GM18511 (cell line): Measurements from ENCODE around the gene GOLIM4.
"Not testable (repeated sequence)": the region's sequence is repeated elsewhere in the genome, so short reads cannot be mapped to it uniquely, and the experiment has no call there.

Source experiments
- ATAC-seq: cut with Tn5 transposase; IDR thresholded peaks from one replicate; pipeline ENCODE4 v1.9.1; 2021; ENCODE audit warnings: mild to moderate bottlenecking, moderate library complexity; ENCODE audit not compliant: unreplicated experiment

The GOLIM4 gene

DNA sequence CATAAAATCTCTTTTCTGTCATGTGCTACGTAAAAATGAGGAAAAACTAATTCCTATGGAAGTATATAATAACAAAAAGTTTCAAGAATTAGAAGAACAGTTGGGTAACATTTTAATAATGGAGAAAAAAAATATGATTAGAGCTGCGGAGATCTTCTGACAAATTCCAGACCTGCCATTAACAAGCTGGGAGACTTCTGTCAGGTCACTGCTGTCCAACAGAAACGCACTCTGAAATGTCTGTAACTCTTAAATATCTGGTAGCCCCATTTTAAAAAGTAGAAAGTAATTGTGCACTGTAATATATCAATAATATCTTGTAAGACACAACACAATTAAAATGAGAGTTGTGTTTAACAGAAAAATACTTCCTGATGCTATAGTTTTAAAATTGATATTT lies 15.7 kb downstream of the GOLIM4 start:
- ATAC-seq: no peak

- ATAC-seq: no peak
Measured at GRCh38 chr3:168077091-168077490, 18.6 kb downstream of the GOLIM4 start.

- ATAC-seq: no peak
Measured at GRCh38 chr3:168073842-168074605, 21.7 kb downstream of the GOLIM4 start.

- no peak for ATAC-seq
Measured at GRCh38 chr3:168072323-168072650, 23.4 kb downstream of the GOLIM4 start.

GRCh38 chr3:168071591-168072322 lies 24.0 kb downstream of the GOLIM4 start:
- no peak for ATAC-seq

GRCh38 chr3:168070919-168071318 lies 24.8 kb downstream of the GOLIM4 start:
- ATAC-seq: no peak

- ATAC-seq: no peak
Measured at GRCh38 chr3:168068346-168068745, 27.4 kb downstream of the GOLIM4 start.

- ATAC-seq: peak; percentile 51
Measured at GRCh38 chr3:168066882-168067281, 28.8 kb downstream of the GOLIM4 start.

GRCh38 chr3:168065569-168065968 lies 30.2 kb downstream of the GOLIM4 start:
- no peak for ATAC-seq

- no peak for ATAC-seq
Measured at GRCh38 chr3:168063122-168063521, 32.6 kb downstream of the GOLIM4 start.

- no peak for ATAC-seq
Measured at GRCh38 chr3:168062679-168063078, 33.0 kb downstream of the GOLIM4 start.

- peak; percentile 92 for ATAC-seq
Measured at GRCh38 chr3:168061332-168061996, 34.3 kb downstream of the GOLIM4 start.

DNA sequence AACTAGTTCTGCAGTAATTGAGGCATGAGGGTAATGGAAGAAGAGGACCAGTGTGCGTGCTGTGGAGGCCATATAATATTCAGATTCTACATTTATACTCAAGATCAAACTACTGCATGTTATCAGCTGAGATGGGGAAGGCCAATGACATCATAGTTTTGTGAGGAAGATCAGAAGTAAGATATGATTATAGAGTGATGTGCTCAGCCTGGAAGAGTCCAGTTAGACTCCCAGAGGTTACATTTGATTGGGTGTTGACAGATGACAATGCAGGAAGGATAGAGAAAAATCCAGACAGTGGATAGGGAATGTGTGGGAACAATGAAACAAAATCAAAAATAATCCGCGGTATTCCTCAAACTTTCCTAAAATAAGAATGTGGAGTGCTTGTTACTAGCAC lies 35.4 kb downstream of the GOLIM4 start:
- no peak for ATAC-seq

DNA sequence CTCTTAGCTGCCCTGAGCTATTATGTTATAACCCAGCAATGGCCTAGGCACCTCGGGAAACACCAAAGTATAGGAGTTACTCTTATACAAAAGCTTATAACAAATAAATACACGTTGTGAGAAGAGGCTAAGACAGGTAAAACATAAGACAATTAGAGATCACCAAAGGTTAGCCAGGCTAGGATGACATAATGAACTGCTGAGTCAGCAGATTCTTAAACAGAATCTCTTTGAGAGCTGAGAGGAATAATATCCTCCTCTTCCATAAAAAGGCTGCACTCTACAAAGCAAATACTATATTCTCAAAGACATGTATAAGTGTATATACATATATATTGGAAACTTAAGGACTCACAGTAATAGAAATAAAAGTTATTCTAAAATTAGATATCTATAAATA lies 37.2 kb downstream of the GOLIM4 start:
- no peak for ATAC-seq

DNA sequence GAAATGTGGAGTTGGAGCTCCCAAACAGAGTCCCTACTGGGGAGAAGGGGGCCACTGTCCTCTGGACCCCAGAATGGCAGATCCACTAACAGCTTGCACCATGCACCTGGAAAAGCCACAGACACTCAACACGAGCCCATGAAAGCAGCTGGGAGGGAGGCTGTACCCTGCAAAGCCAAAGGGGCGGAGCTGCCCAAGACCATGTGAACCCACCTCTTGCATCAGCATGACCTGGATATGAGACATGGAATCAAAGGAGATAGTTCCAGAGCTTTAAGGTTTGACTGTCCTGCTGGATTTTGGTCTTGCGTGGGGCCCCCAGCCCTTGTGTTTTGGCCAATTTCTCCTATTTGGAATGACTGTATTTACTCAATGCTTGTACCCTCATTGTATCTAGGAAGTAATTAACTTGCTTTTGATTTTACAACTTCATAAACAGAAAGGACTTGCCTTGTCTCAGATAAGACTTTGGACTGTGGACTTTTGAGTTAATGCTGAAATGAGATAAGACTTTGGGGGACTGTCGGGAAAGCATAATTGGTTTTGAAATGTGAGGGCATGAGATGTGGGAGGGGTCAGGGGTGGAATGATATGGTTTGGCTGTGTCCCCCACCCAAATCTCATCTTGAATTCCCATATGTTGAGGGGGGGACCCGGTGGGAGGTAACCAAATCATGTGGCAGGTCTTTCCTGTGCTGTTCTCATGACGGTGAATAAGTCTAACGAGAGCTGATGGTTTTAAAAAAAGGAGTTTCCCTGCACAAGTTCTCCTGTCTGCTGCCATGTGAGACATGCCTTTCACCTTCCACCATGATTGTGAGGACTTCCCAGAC lies 39.1 kb downstream of the GOLIM4 start:
- not testable (repeated sequence) for ATAC-seq

DNA sequence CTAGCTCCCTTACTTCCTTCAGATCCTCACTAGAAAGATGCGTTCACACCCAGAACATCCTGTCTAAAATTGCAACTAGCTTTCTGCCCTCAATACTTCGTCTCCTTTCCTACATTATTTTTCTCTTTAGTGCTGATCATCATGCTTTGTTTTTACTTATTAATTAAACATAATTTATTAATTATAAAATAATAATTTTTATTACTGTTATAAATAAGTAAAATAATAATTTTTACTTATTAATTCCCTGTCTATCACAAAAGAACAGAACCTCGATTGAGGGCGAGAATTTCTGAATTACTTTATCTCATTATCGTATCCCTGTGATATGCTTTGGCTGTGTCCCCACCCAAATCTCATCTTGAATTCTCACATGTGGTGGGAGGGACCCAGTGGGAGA lies 41.3 kb downstream of the GOLIM4 start:
- ATAC-seq: no peak

DNA sequence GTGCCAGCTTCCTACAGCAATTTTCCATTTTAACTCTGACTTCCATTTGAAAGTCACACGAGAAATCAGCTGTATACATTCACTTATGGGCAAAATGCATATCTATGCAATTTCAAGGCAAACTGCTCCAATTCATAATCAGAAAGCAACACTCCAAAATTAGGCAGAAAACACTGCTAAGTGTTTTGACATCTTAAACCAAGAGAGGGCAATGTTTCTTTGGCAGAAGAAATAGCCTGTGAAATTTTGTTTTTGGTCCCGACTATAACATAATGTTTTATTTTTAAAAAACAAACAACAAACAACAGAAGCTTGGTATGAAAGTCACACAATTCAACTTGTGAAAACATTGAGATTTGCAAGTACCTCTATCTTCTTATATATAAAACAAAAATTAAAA lies 42.6 kb downstream of the GOLIM4 start:
- no peak for ATAC-seq

- ATAC-seq: no peak
Measured at GRCh38 chr3:168052515-168052914, 43.2 kb downstream of the GOLIM4 start.

DNA sequence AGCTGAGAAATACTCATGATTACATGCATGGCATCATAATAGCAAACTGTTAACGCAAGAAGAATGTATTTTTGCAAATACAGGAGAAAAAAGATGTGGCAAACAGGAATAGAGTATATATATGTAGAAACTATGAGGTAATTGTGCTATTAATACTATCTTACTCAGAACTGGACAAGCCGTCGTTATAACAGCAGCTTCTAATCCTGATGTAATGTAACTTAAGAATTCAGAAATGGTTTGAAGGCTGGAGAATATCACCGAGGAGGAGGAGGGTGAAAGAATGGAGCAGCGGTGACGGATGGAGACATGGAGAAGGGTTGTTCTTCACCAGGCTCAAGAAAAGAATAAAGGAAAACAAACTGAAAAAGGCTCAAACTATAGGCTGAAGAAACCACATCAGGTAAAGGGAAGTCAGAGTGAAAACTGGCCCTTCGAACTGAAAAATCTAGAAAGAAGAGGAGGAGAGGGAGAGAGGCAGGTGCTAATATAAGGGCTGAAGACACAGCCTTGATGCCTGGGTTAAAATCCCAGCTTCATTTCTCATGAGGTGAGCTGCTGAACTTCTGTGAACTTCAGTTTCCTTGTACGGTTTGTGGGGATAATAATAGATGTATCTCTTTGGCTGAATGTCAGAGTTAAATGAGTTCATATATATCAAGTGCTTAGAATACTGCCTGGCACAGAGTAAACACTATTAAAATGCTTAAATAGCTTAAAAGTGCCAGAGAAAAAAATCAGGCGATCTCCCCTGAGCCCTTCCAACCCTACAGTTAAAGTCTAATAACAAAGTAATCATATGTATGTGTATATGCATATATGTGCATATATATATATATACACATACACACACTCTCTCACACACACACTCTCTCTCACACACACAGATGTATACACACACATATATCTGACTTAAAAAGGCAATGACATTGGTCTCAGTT lies 43.9 kb downstream of the GOLIM4 start:
- peak; percentile 70 for ATAC-seq

- ATAC-seq: no peak
Measured at GRCh38 chr3:168051070-168051469, 44.7 kb downstream of the GOLIM4 start.
